DMS53 treated with DMSO at 0.1 percent for 48 hours (cell line): ENCODE results near the gene CXorf49.
"Not testable (repeated sequence)": the region's sequence is repeated elsewhere in the genome, so short reads cannot be mapped to it uniquely, and the experiment has no call there.

Experiments used
- DNase-seq: peaks from one replicate; lab custom pipeline; 2025; ENCODE audit not compliant: unreplicated experiment; lab: John Stamatoyannopoulos, UW

The CXorf49 gene

GRCh38 chrX:71675636-71676035 is 42.4 kb downstream of the CXorf49 start:
- not testable (repeated sequence) for DNase-seq

GRCh38 chrX:71671938-71672337 is 46.1 kb downstream of the CXorf49 start:
- no peak for DNase-seq

GRCh38 chrX:71671043-71671780 is 46.9 kb downstream of the CXorf49 start:
- DNase-seq = no peak

GRCh38 chrX:71669947-71670346 is 48.1 kb downstream of the CXorf49 start:
- not testable (repeated sequence) for DNase-seq

- DNase-seq = no peak
These were observed 48.6 kb downstream of the CXorf49 start for GRCh38 chrX:71669492-71669891.

- no peak for DNase-seq
These were observed 49.9 kb downstream of the CXorf49 start for GRCh38 chrX:71668248-71668595.

GRCh38 chrX:71667328-71668247 is 50.5 kb downstream of the CXorf49 start, which contains the start of gene LOC101059915:
Gene LOC101059915 (plus strand): TSS chrX:71667546.
- DNase-seq = peak; percentile 83

GRCh38 chrX:71666240-71667223 is 51.6 kb downstream of the CXorf49 start:
- no peak for DNase-seq

- DNase-seq = no peak
These were observed 52.3 kb downstream of the CXorf49 start for GRCh38 chrX:71665747-71666146.

- DNase-seq = no peak
These were observed 53.1 kb downstream of the CXorf49 start for GRCh38 chrX:71664889-71665491.
